GM23338 (cell line): ENCODE results near the gene CCDC27. TPM values are rescaled to one million over a fixed set of nuclear protein-coding genes. Genes with fewer than 3 reads are reported as not detected.

Experiments used
- ATAC-seq: fragments of 200-7000 bp; cut with Tn5 transposase; 3 replicates; pipeline ENCODE4 v1.9.1; 2020
- DNase-seq: peaks from one replicate; pipeline ENCODE4 v3.0.0-alpha.2; 2015; ENCODE audit warnings: low spot score
- H2AFZ ChIP-seq: fragments of 200-600 bp; sonication (generic); 2 replicates; pipeline ENCODE4 v1.8.0; 2016; ENCODE audit warnings: antibody characterized with exemption, mild to moderate bottlenecking, moderate library complexity
- H3F3A ChIP-seq: fragments of 200-600 bp; sonication (generic); replicated peaks from 2 replicates; pipeline ENCODE4 v1.8.0; 2017; ENCODE audit warnings: antibody characterized with exemption, mixed run types, low read depth
- H3K27ac ChIP-seq: fragments of 200-600 bp; sonication (generic); 2 replicates; pipeline ENCODE4 v1.6.1; 2016; ENCODE audit warnings: low read depth
- H3K27me3 ChIP-seq: fragments of 200-600 bp; sonication (generic); 2 replicates; pipeline ENCODE4 v1.8.0; 2016; ENCODE audit warnings: mild to moderate bottlenecking, mixed run types, moderate library complexity; ENCODE audit not compliant: insufficient read depth
- H3K36me3 ChIP-seq: fragments of 200-600 bp; sonication (generic); 2 replicates; pipeline ENCODE4 v1.8.0; 2016; ENCODE audit warnings: mild to moderate bottlenecking; ENCODE audit not compliant: insufficient read depth
- H3K4me1 ChIP-seq: fragments of 200-600 bp; sonication (generic); 2 replicates; pipeline ENCODE4 v1.8.0; 2016; ENCODE audit warnings: mild to moderate bottlenecking, moderate library complexity; ENCODE audit not compliant: insufficient read depth
- H3K4me2 ChIP-seq: fragments of 200-600 bp; sonication (generic); 2 replicates; pipeline ENCODE4 v1.7.1; 2017; ENCODE audit warnings: mixed run types
- H3K4me3 ChIP-seq: fragments of 200-600 bp; sonication (generic); 2 replicates; pipeline ENCODE4 v1.6.1; 2016; ENCODE audit warnings: mixed run types
- H3K79me2 ChIP-seq: fragments of 200-600 bp; sonication (generic); replicated peaks from 2 replicates; pipeline ENCODE4 v1.8.0; 2017; ENCODE audit warnings: mild to moderate bottlenecking; ENCODE audit not compliant: insufficient read depth
- H3K9me2 ChIP-seq: fragments of 200-600 bp; sonication (generic); 2 replicates; pipeline ENCODE4 v1.8.0; 2017; ENCODE audit not compliant: insufficient read depth
- H4K20me1 ChIP-seq: fragments of 200-600 bp; sonication (generic); replicated peaks from 2 replicates; pipeline ENCODE4 v1.8.0; 2017; ENCODE audit warnings: mild to moderate bottlenecking; ENCODE audit not compliant: insufficient read depth
- H3K27ac Mint-ChIP-seq: 2 replicates; pipeline ENCODE4 v1.8.0; 2020; ENCODE audit warnings: inconsistent platforms, mild to moderate bottlenecking, moderate library complexity, mixed read lengths
- H3K27me3 Mint-ChIP-seq: 3 replicates; pipeline ENCODE4 v1.8.0; 2022; ENCODE audit warnings: low read depth, mild to moderate bottlenecking, moderate library complexity, mixed read lengths, inconsistent platforms; ENCODE audit not compliant: insufficient read depth, poor library complexity
- H3K36me3 Mint-ChIP-seq: 3 replicates; pipeline ENCODE4 v1.8.0; 2021; ENCODE audit warnings: low read depth, mild to moderate bottlenecking, inconsistent platforms, moderate library complexity, mixed read lengths
- H3K4me1 Mint-ChIP-seq: 3 replicates; pipeline ENCODE4 v1.8.0; 2020; ENCODE audit warnings: mild to moderate bottlenecking, inconsistent platforms, mixed read lengths
- H3K4me3 Mint-ChIP-seq: 3 replicates; pipeline ENCODE4 v1.8.0; 2021; ENCODE audit warnings: moderate library complexity, mild to moderate bottlenecking, inconsistent platforms, mixed read lengths
- H3K9me3 Mint-ChIP-seq: 3 replicates; pipeline ENCODE4 v1.8.0; 2020; ENCODE audit warnings: moderate library complexity, mild to moderate bottlenecking, inconsistent platforms, mixed read lengths
- EZH2 ChIP-seq: fragments of 200-600 bp; sonication (generic); IDR thresholded peaks from one replicate; pipeline ENCODE4 v1.8.0; 2017; ENCODE audit warnings: antibody characterized with exemption, mild to moderate bottlenecking, low read depth; ENCODE audit not compliant: unreplicated experiment
- EZH2phosphoT487 ChIP-seq: fragments of 200-600 bp; sonication (generic); IDR thresholded peaks from one replicate; pipeline ENCODE4 v1.8.1; 2018; ENCODE audit warnings: antibody characterized with exemption; ENCODE audit not compliant: unreplicated experiment
- JUNB ChIP-seq: IDR thresholded peaks from one replicate; pipeline ENCODE4 v1.6.1; 2016; ENCODE audit warnings: antibody characterized with exemption; ENCODE audit not compliant: unreplicated experiment
- NANOG ChIP-seq: IDR thresholded peaks from 2 replicates; pipeline ENCODE4 v1.6.1; 2016; ENCODE audit warnings: antibody characterized with exemption, borderline replicate concordance
- POLR2AphosphoS5 ChIP-seq: IDR thresholded peaks from 2 replicates; pipeline ENCODE4 v1.6.1; 2016; ENCODE audit warnings: antibody characterized with exemption, low read depth
- STAT1 ChIP-seq: IDR thresholded peaks from one replicate; pipeline ENCODE4 v1.6.1; 2016; ENCODE audit warnings: antibody characterized with exemption; ENCODE audit not compliant: unreplicated experiment
- ZNF114 ChIP-seq: fragments of 250-450 bp; sonication (Bioruptor Pico); IDR thresholded peaks from 2 replicates; pipeline ENCODE4 v1.5.0; 2020; ENCODE audit warnings: mild to moderate bottlenecking, moderate library complexity
- ZNF331 ChIP-seq: fragments of 250-450 bp; sonication (Bioruptor Pico); IDR thresholded peaks from 2 replicates; pipeline ENCODE4 v1.5.0; 2020; ENCODE audit warnings: low read depth, mild to moderate bottlenecking, moderate library complexity
- polyA plus RNA-seq: library from polyadenylated mRNA; unstranded; fragments of >200 nt; fragmentation: Nextera tagmentation; extraction: Ambion mirVana; gene quantifications from 2 replicates; pipeline ENCODE4 v1.2.1, GENCODE V29; 2016
- total RNA-seq: library from RNA; depleted of rRNA; stranded (reverse); fragments of >200 nt; shearing (Covaris generic); gene quantifications from 2 replicates; pipeline ENCODE4 v1.2.3, GENCODE V29; 2014
- TF ChIP-seq, protein P1 (sequence below), 2 experiments: fragments of 200-600 bp in 1 of 2; sonication (generic) in 1 of 2; conservative IDR thresholded peaks; 2 replicates each; pipeline versions ENCODE4 v1.5.1 to v1.6.1; 2016 to 2017; ENCODE audit warnings: antibody characterized with exemption in 2 of 2, low read depth in 2 of 2, mild to moderate bottlenecking in 2 of 2, moderate library complexity in 1 of 2
- TF ChIP-seq, protein P2 (sequence below): IDR thresholded peaks from 2 replicates; pipeline ENCODE4 v1.6.1; 2016; ENCODE audit warnings: antibody characterized with exemption
- TF ChIP-seq, protein P3 (sequence below): IDR thresholded peaks from one replicate; pipeline ENCODE4 v1.6.1; 2018; ENCODE audit warnings: antibody characterized with exemption; ENCODE audit not compliant: unreplicated experiment
- TF ChIP-seq, protein P4 (sequence below): fragments of 250-450 bp; sonication (Bioruptor Pico); IDR thresholded peaks from 2 replicates; pipeline ENCODE4 v1.5.0; 2020; ENCODE audit warnings: mild to moderate bottlenecking, moderate library complexity

Gene CCDC27
- total and polyA plus RNA-seq, 2 experiments from 2014 or later: 0.18 to 0.45 TPM

DNA sequence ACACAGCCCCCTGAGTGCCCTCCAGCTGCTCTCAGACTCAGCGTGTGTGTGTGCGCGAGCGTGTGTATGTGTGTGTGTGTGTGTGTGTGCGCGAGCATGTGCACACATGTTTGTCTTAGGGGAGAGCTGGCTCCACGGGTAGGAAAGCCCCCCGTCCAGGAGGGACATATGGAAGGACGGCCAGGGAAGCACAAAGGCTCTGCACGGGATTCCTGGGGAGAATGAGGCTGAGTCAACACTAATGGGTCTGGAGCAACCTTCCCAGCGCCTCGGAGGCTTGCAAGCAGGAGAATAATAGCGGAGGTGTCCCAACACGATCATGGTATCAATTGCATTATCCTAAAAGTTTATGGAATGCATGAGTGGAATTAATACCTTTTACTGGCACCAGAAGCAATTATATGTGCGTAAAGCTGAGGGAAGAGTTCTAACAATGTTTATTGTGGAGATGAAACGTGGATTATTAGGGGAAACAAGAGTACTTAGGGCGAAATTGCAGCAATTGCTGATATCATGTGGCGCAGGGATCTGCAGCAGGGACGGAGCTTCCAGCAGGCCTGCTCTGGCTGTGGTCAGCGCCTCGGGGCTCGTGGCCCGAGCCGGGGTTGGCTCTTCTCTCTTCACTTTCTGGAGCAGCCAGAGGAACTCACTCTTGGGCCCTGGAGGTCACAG lies 40.3 kb upstream of the CCDC27 start:
- no peak for DNase-seq
- H2AFZ ChIP-seq: no peak overlapping the region
- peaks cover 14% of the 10 kb centered on the region for H3K27me3 Mint-ChIP-seq

More for the DNA sequence above, 40.3 kb upstream of the CCDC27 start:
- Histone ChIP-seq H3K4me1 (peaks cover 9% of the 10 kb centered on the region; the same call in 1 of the 2 replicates), H3K79me2 (no peaks in the 10 kb centered on the region), H4K20me1 (no peaks in the 10 kb centered on the region), H3K4me3 (no peak overlapping the region), H3K27ac (no peak overlapping the region), H3K36me3 (no peaks in the 10 kb centered on the region), H3F3A (0 out of 2 replicates have a peak, but pooled peaks cover 7% of the 10 kb centered on the region), H3K27me3 (no peaks in the 10 kb centered on the region), H3K9me2 (no peaks in the 10 kb centered on the region), H3K4me2 (no peak overlapping the region)
- Mint-ChIP-seq H3K9me3 (no peaks in the 10 kb centered on the region), H3K27ac (no peak overlapping the region), H3K36me3 (no peaks in the 10 kb centered on the region), H3K4me3 (no peak overlapping the region), H3K4me1 (peaks cover 18% of the 10 kb centered on the region)
- TF ChIP-seq POLR2AphosphoS5 (no peak), ZNF114 (CRISPR knock-in tag) (no peak), EZH2 (no peak), EZH2phosphoT487 (no peak), ZNF331 (CRISPR knock-in tag) (no peak), STAT1 (no peak), JUNB (no peak), NANOG (no peak)
- TF ChIP-seq, protein P1, sequence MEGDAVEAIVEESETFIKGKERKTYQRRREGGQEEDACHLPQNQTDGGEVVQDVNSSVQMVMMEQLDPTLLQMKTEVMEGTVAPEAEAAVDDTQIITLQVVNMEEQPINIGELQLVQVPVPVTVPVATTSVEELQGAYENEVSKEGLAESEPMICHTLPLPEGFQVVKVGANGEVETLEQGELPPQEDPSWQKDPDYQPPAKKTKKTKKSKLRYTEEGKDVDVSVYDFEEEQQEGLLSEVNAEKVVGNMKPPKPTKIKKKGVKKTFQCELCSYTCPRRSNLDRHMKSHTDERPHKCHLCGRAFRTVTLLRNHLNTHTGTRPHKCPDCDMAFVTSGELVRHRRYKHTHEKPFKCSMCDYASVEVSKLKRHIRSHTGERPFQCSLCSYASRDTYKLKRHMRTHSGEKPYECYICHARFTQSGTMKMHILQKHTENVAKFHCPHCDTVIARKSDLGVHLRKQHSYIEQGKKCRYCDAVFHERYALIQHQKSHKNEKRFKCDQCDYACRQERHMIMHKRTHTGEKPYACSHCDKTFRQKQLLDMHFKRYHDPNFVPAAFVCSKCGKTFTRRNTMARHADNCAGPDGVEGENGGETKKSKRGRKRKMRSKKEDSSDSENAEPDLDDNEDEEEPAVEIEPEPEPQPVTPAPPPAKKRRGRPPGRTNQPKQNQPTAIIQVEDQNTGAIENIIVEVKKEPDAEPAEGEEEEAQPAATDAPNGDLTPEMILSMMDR (conservative IDR thresholded peaks at IDR 0.05; ENCODE audit: low read depth in 2 of 2): no peak
- TF ChIP-seq, protein P2, sequence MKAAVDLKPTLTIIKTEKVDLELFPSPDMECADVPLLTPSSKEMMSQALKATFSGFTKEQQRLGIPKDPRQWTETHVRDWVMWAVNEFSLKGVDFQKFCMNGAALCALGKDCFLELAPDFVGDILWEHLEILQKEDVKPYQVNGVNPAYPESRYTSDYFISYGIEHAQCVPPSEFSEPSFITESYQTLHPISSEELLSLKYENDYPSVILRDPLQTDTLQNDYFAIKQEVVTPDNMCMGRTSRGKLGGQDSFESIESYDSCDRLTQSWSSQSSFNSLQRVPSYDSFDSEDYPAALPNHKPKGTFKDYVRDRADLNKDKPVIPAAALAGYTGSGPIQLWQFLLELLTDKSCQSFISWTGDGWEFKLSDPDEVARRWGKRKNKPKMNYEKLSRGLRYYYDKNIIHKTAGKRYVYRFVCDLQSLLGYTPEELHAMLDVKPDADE: no peak
- TF ChIP-seq, protein P3, sequence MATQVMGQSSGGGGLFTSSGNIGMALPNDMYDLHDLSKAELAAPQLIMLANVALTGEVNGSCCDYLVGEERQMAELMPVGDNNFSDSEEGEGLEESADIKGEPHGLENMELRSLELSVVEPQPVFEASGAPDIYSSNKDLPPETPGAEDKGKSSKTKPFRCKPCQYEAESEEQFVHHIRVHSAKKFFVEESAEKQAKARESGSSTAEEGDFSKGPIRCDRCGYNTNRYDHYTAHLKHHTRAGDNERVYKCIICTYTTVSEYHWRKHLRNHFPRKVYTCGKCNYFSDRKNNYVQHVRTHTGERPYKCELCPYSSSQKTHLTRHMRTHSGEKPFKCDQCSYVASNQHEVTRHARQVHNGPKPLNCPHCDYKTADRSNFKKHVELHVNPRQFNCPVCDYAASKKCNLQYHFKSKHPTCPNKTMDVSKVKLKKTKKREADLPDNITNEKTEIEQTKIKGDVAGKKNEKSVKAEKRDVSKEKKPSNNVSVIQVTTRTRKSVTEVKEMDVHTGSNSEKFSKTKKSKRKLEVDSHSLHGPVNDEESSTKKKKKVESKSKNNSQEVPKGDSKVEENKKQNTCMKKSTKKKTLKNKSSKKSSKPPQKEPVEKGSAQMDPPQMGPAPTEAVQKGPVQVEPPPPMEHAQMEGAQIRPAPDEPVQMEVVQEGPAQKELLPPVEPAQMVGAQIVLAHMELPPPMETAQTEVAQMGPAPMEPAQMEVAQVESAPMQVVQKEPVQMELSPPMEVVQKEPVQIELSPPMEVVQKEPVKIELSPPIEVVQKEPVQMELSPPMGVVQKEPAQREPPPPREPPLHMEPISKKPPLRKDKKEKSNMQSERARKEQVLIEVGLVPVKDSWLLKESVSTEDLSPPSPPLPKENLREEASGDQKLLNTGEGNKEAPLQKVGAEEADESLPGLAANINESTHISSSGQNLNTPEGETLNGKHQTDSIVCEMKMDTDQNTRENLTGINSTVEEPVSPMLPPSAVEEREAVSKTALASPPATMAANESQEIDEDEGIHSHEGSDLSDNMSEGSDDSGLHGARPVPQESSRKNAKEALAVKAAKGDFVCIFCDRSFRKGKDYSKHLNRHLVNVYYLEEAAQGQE: no peak
- TF ChIP-seq, protein P4, sequence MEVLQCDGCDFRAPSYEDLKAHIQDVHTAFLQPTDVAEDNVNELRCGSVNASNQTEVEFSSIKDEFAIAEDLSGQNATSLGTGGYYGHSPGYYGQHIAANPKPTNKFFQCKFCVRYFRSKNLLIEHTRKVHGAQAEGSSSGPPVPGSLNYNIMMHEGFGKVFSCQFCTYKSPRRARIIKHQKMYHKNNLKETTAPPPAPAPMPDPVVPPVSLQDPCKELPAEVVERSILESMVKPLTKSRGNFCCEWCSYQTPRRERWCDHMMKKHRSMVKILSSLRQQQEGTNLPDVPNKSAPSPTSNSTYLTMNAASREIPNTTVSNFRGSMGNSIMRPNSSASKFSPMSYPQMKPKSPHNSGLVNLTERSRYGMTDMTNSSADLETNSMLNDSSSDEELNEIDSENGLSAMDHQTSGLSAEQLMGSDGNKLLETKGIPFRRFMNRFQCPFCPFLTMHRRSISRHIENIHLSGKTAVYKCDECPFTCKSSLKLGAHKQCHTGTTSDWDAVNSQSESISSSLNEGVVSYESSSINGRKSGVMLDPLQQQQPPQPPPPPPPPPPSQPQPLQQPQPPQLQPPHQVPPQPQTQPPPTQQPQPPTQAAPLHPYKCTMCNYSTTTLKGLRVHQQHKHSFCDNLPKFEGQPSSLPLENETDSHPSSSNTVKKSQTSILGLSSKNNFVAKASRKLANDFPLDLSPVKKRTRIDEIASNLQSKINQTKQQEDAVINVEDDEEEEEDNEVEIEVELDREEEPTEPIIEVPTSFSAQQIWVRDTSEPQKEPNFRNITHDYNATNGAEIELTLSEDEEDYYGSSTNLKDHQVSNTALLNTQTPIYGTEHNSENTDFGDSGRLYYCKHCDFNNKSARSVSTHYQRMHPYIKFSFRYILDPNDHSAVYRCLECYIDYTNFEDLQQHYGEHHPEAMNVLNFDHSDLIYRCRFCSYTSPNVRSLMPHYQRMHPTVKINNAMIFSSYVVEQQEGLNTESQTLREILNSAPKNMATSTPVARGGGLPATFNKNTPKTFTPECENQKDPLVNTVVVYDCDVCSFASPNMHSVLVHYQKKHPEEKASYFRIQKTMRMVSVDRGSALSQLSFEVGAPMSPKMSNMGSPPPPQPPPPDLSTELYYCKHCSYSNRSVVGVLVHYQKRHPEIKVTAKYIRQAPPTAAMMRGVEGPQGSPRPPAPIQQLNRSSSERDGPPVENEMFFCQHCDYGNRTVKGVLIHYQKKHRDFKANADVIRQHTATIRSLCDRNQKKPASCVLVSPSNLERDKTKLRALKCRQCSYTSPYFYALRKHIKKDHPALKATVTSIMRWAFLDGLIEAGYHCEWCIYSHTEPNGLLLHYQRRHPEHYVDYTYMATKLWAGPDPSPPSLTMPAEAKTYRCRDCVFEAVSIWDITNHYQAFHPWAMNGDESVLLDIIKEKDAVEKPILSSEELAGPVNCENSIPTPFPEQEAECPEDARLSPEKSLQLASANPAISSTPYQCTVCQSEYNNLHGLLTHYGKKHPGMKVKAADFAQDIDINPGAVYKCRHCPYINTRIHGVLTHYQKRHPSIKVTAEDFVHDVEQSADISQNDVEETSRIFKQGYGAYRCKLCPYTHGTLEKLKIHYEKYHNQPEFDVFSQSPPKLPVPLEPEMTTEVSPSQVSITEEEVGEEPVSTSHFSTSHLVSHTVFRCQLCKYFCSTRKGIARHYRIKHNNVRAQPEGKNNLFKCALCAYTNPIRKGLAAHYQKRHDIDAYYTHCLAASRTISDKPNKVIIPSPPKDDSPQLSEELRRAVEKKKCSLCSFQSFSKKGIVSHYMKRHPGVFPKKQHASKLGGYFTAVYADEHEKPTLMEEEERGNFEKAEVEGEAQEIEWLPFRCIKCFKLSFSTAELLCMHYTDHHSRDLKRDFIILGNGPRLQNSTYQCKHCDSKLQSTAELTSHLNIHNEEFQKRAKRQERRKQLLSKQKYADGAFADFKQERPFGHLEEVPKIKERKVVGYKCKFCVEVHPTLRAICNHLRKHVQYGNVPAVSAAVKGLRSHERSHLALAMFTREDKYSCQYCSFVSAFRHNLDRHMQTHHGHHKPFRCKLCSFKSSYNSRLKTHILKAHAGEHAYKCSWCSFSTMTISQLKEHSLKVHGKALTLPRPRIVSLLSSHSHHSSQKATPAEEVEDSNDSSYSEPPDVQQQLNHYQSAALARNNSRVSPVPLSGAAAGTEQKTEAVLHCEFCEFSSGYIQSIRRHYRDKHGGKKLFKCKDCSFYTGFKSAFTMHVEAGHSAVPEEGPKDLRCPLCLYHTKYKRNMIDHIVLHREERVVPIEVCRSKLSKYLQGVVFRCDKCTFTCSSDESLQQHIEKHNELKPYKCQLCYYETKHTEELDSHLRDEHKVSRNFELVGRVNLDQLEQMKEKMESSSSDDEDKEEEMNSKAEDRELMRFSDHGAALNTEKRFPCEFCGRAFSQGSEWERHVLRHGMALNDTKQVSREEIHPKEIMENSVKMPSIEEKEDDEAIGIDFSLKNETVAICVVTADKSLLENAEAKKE (CRISPR knock-in tag): no peak
- ATAC-seq: no peak
